Sigmoid colon (tissue), 4 donors: ENCODE results near the gene CCT6B.

Experiments
- CTCF ChIP-seq, 4 experiments: fragments of 450-650 bp in 3 of 4; fragments of 200-600 bp in 1 of 4; IDR thresholded peaks; one replicate each; pipeline ENCODE4 v1.5.1; 2016 to 2019; ENCODE audit warnings: antibody characterized with exemption in 4 of 4, mild to moderate bottlenecking in 3 of 4, moderate library complexity in 2 of 4
- POLR2A ChIP-seq, 2 donors: fragments of 450-650 bp; IDR thresholded peaks; one replicate each; pipeline ENCODE4 v1.6.1; 2016; ENCODE audit warnings: antibody characterized with exemption in 2 of 2, mild to moderate bottlenecking in 2 of 2, moderate library complexity in 2 of 2
- POLR2AphosphoS5 ChIP-seq, 4 donors: sonication (generic); formaldehyde crosslinking; IDR thresholded peaks; one replicate each; pipeline ENCODE4 v1.6.1; 2017; ENCODE audit warnings: antibody characterized with exemption in 4 of 4

GRCh38 chr17:34980681-34981537, 19.6 kb upstream of the CCT6B start:
- TF ChIP-seq CTCF (IDR thresholded peaks at IDR 0.05): peak in 3 of 4 experiments; percentile 5 to 25 (median 23)
- peak in 1 of 2 donors; percentile 48 for TF ChIP-seq POLR2A (IDR thresholded peaks at IDR 0.05)
- peak in 3 of 4 donors; percentile 20 to 78 (median 68) for TF ChIP-seq POLR2AphosphoS5 (IDR thresholded peaks at IDR 0.05)
